ENCODE data around the gene MYH9. TPM values are rescaled to one million over a fixed set of nuclear protein-coding genes. Genes with fewer than 3 reads are reported as not detected.
"Not testable (repeated sequence)": the region's sequence is repeated elsewhere in the genome, so short reads cannot be mapped to it uniquely, and the experiment has no call there.

Gene MYH9
- total RNA-seq, 1 donor from 2014 or later = 544 TPM

GRCh38 chr22:36277482-36278291, 110.1 kb downstream of the MYH9 start:
- DNase-seq (ENCODE audit: low spot score) = peak; percentile 45

GRCh38 chr22:36274531-36274930, 113.2 kb downstream of the MYH9 start:
- no peak for DNase-seq (ENCODE audit: low spot score)

GRCh38 chr22:36271951-36272350, 115.8 kb downstream of the MYH9 start:
- DNase-seq (ENCODE audit: low spot score) = not testable (repeated sequence)

- DNase-seq (ENCODE audit: low spot score) = not testable (repeated sequence)
Observed at GRCh38 chr22:36271231-36271630, 116.5 kb downstream of the MYH9 start.

- DNase-seq (ENCODE audit: low spot score) = no peak
Observed at GRCh38 chr22:36267896-36268485, 119.8 kb downstream of the MYH9 start.

- no peak for DNase-seq (ENCODE audit: low spot score)
Observed at GRCh38 chr22:36267058-36267457, 120.7 kb downstream of the MYH9 start.

GRCh38 chr22:36263886-36264664, 123.7 kb downstream of the MYH9 start:
- DNase-seq (ENCODE audit: low spot score) = not testable (repeated sequence)

GRCh38 chr22:36263216-36263673, 124.5 kb downstream of the MYH9 start:
- DNase-seq (ENCODE audit: low spot score) = not testable (repeated sequence)

GRCh38 chr22:36262307-36262706, 125.5 kb downstream of the MYH9 start:
- not testable (repeated sequence) for DNase-seq (ENCODE audit: low spot score)

- DNase-seq (ENCODE audit: low spot score) = not testable (repeated sequence)
Observed at GRCh38 chr22:36261675-36262074, 126.1 kb downstream of the MYH9 start.

- DNase-seq (ENCODE audit: low spot score) = no peak
Observed at GRCh38 chr22:36259615-36260300, 128.0 kb downstream of the MYH9 start.

GRCh38 chr22:36258701-36259614, 128.8 kb downstream of the MYH9 start:
- no peak for DNase-seq (ENCODE audit: low spot score)

- no peak for DNase-seq (ENCODE audit: low spot score)
Observed at GRCh38 chr22:36257948-36258670, 129.7 kb downstream of the MYH9 start.

- no peak for DNase-seq (ENCODE audit: low spot score)
Observed at GRCh38 chr22:36257308-36257707, 130.5 kb downstream of the MYH9 start.

GRCh38 chr22:36256478-36256877, 131.3 kb downstream of the MYH9 start:
- no peak for DNase-seq (ENCODE audit: low spot score)

GRCh38 chr22:36255572-36255971, 132.2 kb downstream of the MYH9 start:
- DNase-seq (ENCODE audit: low spot score) = not testable (repeated sequence)

- DNase-seq (ENCODE audit: low spot score) = peak; percentile 43
Observed at GRCh38 chr22:36253523-36254490, 134.0 kb downstream of the MYH9 start.

- peak; percentile 68 for DNase-seq (ENCODE audit: low spot score)
Observed at GRCh38 chr22:36252754-36253522, 134.8 kb downstream of the MYH9 start, which contains the start of gene APOL1. Gene APOL1 (plus strand): TSS chr22:36253133. CDS start chr22:36254956, 1,823 bp downstream.
